Measurements from ENCODE around the gene CDADC1.
A peak's percentile ranks its signal among the peaks of the same experiment; 100 is the strongest.
"Not testable (repeated sequence)": the region's sequence is repeated elsewhere in the genome, so short reads cannot be mapped to it uniquely, and the experiment has no call there.

Gene CDADC1

GRCh38 chr13:49326222-49326917, 78.6 kb downstream of the CDADC1 start:
- Histone ChIP-seq H4K8ac (ENCODE audit: low read depth, low read length) (no peak overlapping the region), H3K18ac (ENCODE audit: low read length) (no peak overlapping the region), H3K36me3 (ENCODE audit: control insufficient read depth in 1 of 2, insufficient read depth in 2 of 2, low read length in 2 of 2) (peaks cover 3 to 4% of the 10 kb centered on the region in 2 experiments), H3K23ac (ENCODE audit: low read length) (no peak overlapping the region), H3K27ac (ENCODE audit: low read depth, low read length) (no peak overlapping the region), H4K12ac (ENCODE audit: low read depth, low read length) (no peak overlapping the region), H3K9ac (ENCODE audit: low read length) (no peak overlapping the region), H3K4me1 (ENCODE audit: control insufficient read depth in 1 of 2, insufficient read depth in 2 of 2, low read length in 2 of 2) (no peaks in the 10 kb centered on the region), H3K4me2 (ENCODE audit: low read length) (no peak overlapping the region), H3K14ac (ENCODE audit: low read length) (no peak overlapping the region), H3K4me3 (ENCODE audit: low read depth, low read length) (no peak overlapping the region), H2BK120ac (ENCODE audit: insufficient read depth, low read length, poor library complexity) (no peak overlapping the region), H2AFZ (ENCODE audit: insufficient read depth, low read length, poor library complexity) (no peak overlapping the region), H2BK5ac (ENCODE audit: low read depth, low read length, poor library complexity) (no peak overlapping the region), H3K79me2 (ENCODE audit: control insufficient read depth, insufficient read depth, low read length, poor library complexity) (no peaks in the 10 kb centered on the region), H4K91ac (ENCODE audit: low read depth, low read length) (no peak overlapping the region), H3K4ac (ENCODE audit: low read depth, low read length) (no peak overlapping the region), H2BK12ac (ENCODE audit: low read length) (no peak overlapping the region), H2AK5ac (ENCODE audit: low read length) (no peak overlapping the region), H3K79me1 (ENCODE audit: low read length) (peaks cover 2% of the 10 kb centered on the region), H3K27me3 (ENCODE audit: insufficient read depth, low read length) (no peaks in the 10 kb centered on the region), H3K9me3 (ENCODE audit: insufficient read depth, low read depth, low read length) (no peaks in the 10 kb centered on the region)
- no peak for DNase-seq
- no CpG with 5 or more reads among the region's 7 CpGs for WGBS (ENCODE audit: extremely low coverage, insufficient coverage, insufficient read length)

GRCh38 chr13:49327145-49327544, 79.4 kb downstream of the CDADC1 start:
- not testable (repeated sequence) for DNase-seq; H2BK5ac ChIP-seq (ENCODE audit: low read depth, low read length, poor library complexity); H3K4ac ChIP-seq (ENCODE audit: low read depth, low read length); H3K79me1 ChIP-seq (ENCODE audit: low read length); H3K23ac ChIP-seq (ENCODE audit: low read length); H2AK5ac ChIP-seq (ENCODE audit: low read length); H3K18ac ChIP-seq (ENCODE audit: low read length); H3K4me2 ChIP-seq (ENCODE audit: low read length); H4K8ac ChIP-seq (ENCODE audit: low read depth, low read length); H3K36me3 ChIP-seq (ENCODE audit: control insufficient read depth in 1 of 2, insufficient read depth in 2 of 2, low read length in 2 of 2); H3K4me1 ChIP-seq (ENCODE audit: control insufficient read depth in 1 of 2, insufficient read depth in 2 of 2, low read length in 2 of 2); H3K14ac ChIP-seq (ENCODE audit: low read length); H3K4me3 ChIP-seq (ENCODE audit: low read depth, low read length); H4K12ac ChIP-seq (ENCODE audit: low read depth, low read length); H2BK120ac ChIP-seq (ENCODE audit: insufficient read depth, low read length, poor library complexity); H3K79me2 ChIP-seq (ENCODE audit: control insufficient read depth, insufficient read depth, low read length, poor library complexity); H3K9me3 ChIP-seq (ENCODE audit: insufficient read depth, low read depth, low read length); H3K27me3 ChIP-seq (ENCODE audit: insufficient read depth, low read length); H4K91ac ChIP-seq (ENCODE audit: low read depth, low read length); H3K27ac ChIP-seq (ENCODE audit: low read depth, low read length); H2AFZ ChIP-seq (ENCODE audit: insufficient read depth, low read length, poor library complexity); H3K9ac ChIP-seq (ENCODE audit: low read length); H2BK12ac ChIP-seq (ENCODE audit: low read length)
- WGBS (ENCODE audit: extremely low coverage, insufficient coverage, insufficient read length): no CpG with 5 or more reads among the region's 3 CpGs

- no peak overlapping the region for H4K8ac ChIP-seq (ENCODE audit: low read depth, low read length)
- no CpG with 5 or more reads among the region's 8 CpGs for WGBS (ENCODE audit: extremely low coverage, insufficient coverage, insufficient read length)
- H3K4me2 ChIP-seq (ENCODE audit: low read length): no peak overlapping the region
- no peak overlapping the region for H3K9ac ChIP-seq (ENCODE audit: low read length)
- H3K79me2 ChIP-seq (ENCODE audit: control insufficient read depth, insufficient read depth, low read length, poor library complexity): no peaks in the 10 kb centered on the region
- H3K27me3 ChIP-seq (ENCODE audit: insufficient read depth, low read length): no peaks in the 10 kb centered on the region
- H3K79me1 ChIP-seq (ENCODE audit: low read length): peaks cover 2% of the 10 kb centered on the region
- no peaks in the 10 kb centered on the region for H3K9me3 ChIP-seq (ENCODE audit: insufficient read depth, low read depth, low read length)
- H2BK120ac ChIP-seq (ENCODE audit: insufficient read depth, low read length, poor library complexity): no peak overlapping the region
- H3K4me3 ChIP-seq (ENCODE audit: low read depth, low read length): no peak overlapping the region
- H3K18ac ChIP-seq (ENCODE audit: low read length): no peak overlapping the region
- H2BK12ac ChIP-seq (ENCODE audit: low read length): no peak overlapping the region
- H3K36me3 ChIP-seq (ENCODE audit: control insufficient read depth in 1 of 2, insufficient read depth in 2 of 2, low read length in 2 of 2): peaks cover 2 to 3% of the 10 kb centered on the region in 2 experiments
- no peak overlapping the region for H3K23ac ChIP-seq (ENCODE audit: low read length)
- no peak overlapping the region for H4K12ac ChIP-seq (ENCODE audit: low read depth, low read length)
- H2AK5ac ChIP-seq (ENCODE audit: low read length): no peak overlapping the region
- H2AFZ ChIP-seq (ENCODE audit: insufficient read depth, low read length, poor library complexity): no peak overlapping the region
- no peak overlapping the region for H3K4ac ChIP-seq (ENCODE audit: low read depth, low read length)
- H3K27ac ChIP-seq (ENCODE audit: low read depth, low read length): no peak overlapping the region
- no peak overlapping the region for H4K91ac ChIP-seq (ENCODE audit: low read depth, low read length)
- H3K14ac ChIP-seq (ENCODE audit: low read length): no peak overlapping the region
- DNase-seq: peak; percentile 60 to 85
- no peaks in the 10 kb centered on the region for H3K4me1 ChIP-seq (ENCODE audit: control insufficient read depth in 1 of 2, insufficient read depth in 2 of 2, low read length in 2 of 2)
- H2BK5ac ChIP-seq (ENCODE audit: low read depth, low read length, poor library complexity): no peak overlapping the region
These were observed 82.3 kb downstream of the CDADC1 start for GRCh38 chr13:49329831-49330545.

GRCh38 chr13:49330546-49330864, 82.8 kb downstream of the CDADC1 start:
- H3K79me2 ChIP-seq (ENCODE audit: control insufficient read depth, insufficient read depth, low read length, poor library complexity): no peaks in the 10 kb centered on the region
- no peaks in the 10 kb centered on the region for H3K9me3 ChIP-seq (ENCODE audit: insufficient read depth, low read depth, low read length)
- H2AK5ac ChIP-seq (ENCODE audit: low read length): no peak overlapping the region
- no peak overlapping the region for H2BK5ac ChIP-seq (ENCODE audit: low read depth, low read length, poor library complexity)
- no peaks in the 10 kb centered on the region for H3K4me1 ChIP-seq (ENCODE audit: control insufficient read depth in 1 of 2, insufficient read depth in 2 of 2, low read length in 2 of 2)
- H3K4ac ChIP-seq (ENCODE audit: low read depth, low read length): no peak overlapping the region
- no peak overlapping the region for H2BK12ac ChIP-seq (ENCODE audit: low read length)
- H3K27ac ChIP-seq (ENCODE audit: low read depth, low read length): no peak overlapping the region
- H2BK120ac ChIP-seq (ENCODE audit: insufficient read depth, low read length, poor library complexity): no peak overlapping the region
- no peak overlapping the region for H3K14ac ChIP-seq (ENCODE audit: low read length)
- H3K23ac ChIP-seq (ENCODE audit: low read length): no peak overlapping the region
- H4K8ac ChIP-seq (ENCODE audit: low read depth, low read length): no peak overlapping the region
- no peak for DNase-seq
- H2AFZ ChIP-seq (ENCODE audit: insufficient read depth, low read length, poor library complexity): no peak overlapping the region
- peaks cover 2 to 3% of the 10 kb centered on the region in 2 experiments for H3K36me3 ChIP-seq (ENCODE audit: control insufficient read depth in 1 of 2, insufficient read depth in 2 of 2, low read length in 2 of 2)
- H3K27me3 ChIP-seq (ENCODE audit: insufficient read depth, low read length): no peaks in the 10 kb centered on the region
- no peak overlapping the region for H3K4me2 ChIP-seq (ENCODE audit: low read length)
- H3K18ac ChIP-seq (ENCODE audit: low read length): no peak overlapping the region
- H3K4me3 ChIP-seq (ENCODE audit: low read depth, low read length): no peak overlapping the region
- no peak overlapping the region for H4K12ac ChIP-seq (ENCODE audit: low read depth, low read length)
- H4K91ac ChIP-seq (ENCODE audit: low read depth, low read length): no peak overlapping the region
- H3K79me1 ChIP-seq (ENCODE audit: low read length): peaks cover 2% of the 10 kb centered on the region
- no CpG with 5 or more reads among the region's 1 CpG for WGBS (ENCODE audit: extremely low coverage, insufficient coverage, insufficient read length)
- H3K9ac ChIP-seq (ENCODE audit: low read length): no peak overlapping the region
